ENCODE results near the gene PYCR2. TPM values are rescaled to one million over a fixed set of nuclear protein-coding genes. Genes with fewer than 3 reads are reported as not detected.

Gene PYCR2
- polyA plus RNA-seq, 1 donor from 2014 or later = 51.5 TPM

DNA sequence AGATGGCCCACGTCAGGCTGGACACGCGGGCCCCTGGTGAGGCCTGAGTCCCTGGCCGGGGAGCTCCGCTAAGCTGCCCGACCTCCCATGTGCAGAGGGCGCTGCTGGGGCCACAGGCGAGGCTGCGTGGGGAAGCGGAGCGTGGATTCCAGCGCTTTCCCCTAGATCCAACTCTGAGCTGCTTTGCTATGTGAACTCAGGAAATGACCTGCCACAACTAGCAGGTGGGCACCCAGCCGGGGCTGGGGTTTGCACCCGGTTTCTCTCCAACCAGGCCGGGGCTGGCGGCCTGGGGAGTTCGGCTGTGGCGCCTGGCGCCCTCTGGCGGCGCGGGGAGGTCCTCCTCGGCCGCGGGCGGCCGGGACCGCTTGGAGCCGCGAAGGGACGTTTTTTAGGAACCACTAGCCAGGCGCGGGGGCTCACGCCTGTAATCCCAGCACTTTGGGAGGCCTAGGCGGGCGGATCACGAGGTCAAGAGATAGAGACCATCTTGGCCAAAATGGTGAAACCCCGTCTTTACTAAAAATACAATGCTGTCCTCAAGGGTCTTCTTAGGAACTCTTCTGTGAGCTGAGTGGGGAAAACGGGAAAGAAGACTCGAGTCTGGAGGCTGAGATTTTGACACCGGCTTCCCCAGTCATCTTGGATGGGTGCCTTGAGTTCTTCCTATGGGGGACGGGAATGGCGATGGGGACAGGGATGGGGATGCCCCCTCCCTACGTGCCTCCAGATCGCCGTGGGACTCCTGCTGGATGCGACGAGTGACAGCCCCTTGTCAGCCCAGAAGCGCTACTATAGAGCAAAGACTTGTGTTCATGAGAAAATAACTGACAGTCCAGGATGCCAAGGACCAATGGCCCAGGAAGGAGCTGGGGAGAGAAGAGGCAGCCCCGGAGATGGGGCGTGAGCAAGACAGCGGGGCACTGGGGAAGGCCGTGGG, 12.6 kb downstream of the PYCR2 start:
- Histone ChIP-seq H3K27me3 (ENCODE audit: insufficient read depth, low read depth, low read length) (no peaks in the 10 kb centered on the region), H3K36me3 (ENCODE audit: insufficient read depth, low read length) (no peaks in the 10 kb centered on the region), H3K79me2 (replicated peaks; ENCODE audit: insufficient read depth, low read length) (no peaks in the 10 kb centered on the region), H3K4me3 (ENCODE audit: low read length) (no peak overlapping the region), H3F3A (ENCODE audit: insufficient read depth, low read length, poor library complexity, severe bottlenecking) (no peaks in the 10 kb centered on the region), H3K27ac (ENCODE audit: low read length) (no peak overlapping the region), H3K9me3 (ENCODE audit: low read length) (no peaks in the 10 kb centered on the region), H4K20me1 (ENCODE audit: insufficient read depth) (no peaks in the 10 kb centered on the region), H3K9me2 (ENCODE audit: insufficient read depth, low read length) (no peaks in the 10 kb centered on the region), H2AFZ (ENCODE audit: low read depth, low read length) (no peak overlapping the region), H3K4me2 (ENCODE audit: low read length) (no peak overlapping the region), H3K9ac (ENCODE audit: low read length) (no peak overlapping the region)
- TF ChIP-seq, protein P1, sequence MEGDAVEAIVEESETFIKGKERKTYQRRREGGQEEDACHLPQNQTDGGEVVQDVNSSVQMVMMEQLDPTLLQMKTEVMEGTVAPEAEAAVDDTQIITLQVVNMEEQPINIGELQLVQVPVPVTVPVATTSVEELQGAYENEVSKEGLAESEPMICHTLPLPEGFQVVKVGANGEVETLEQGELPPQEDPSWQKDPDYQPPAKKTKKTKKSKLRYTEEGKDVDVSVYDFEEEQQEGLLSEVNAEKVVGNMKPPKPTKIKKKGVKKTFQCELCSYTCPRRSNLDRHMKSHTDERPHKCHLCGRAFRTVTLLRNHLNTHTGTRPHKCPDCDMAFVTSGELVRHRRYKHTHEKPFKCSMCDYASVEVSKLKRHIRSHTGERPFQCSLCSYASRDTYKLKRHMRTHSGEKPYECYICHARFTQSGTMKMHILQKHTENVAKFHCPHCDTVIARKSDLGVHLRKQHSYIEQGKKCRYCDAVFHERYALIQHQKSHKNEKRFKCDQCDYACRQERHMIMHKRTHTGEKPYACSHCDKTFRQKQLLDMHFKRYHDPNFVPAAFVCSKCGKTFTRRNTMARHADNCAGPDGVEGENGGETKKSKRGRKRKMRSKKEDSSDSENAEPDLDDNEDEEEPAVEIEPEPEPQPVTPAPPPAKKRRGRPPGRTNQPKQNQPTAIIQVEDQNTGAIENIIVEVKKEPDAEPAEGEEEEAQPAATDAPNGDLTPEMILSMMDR (IDR thresholded peaks at IDR 0.05; ENCODE audit: poor library complexity, severe bottlenecking) = no peak
- TF ChIP-seq RAD21 (conservative IDR thresholded peaks at IDR 0.05) (no peak), POLR2AphosphoS5 (IDR thresholded peaks at IDR 0.05) (no peak), EZH2 (IDR thresholded peaks at IDR 0.05; ENCODE audit: borderline replicate concordance, insufficient read depth, low read length, poor library complexity, severe bottlenecking) (no peak), SMC3 (conservative IDR thresholded peaks at IDR 0.05; ENCODE audit: poor library complexity) (no peak), MXI1 (conservative IDR thresholded peaks at IDR 0.05; ENCODE audit: poor library complexity, severe bottlenecking) (no peak), TAF1 (IDR thresholded peaks at IDR 0.05; ENCODE audit: low read depth) (no peak), EP300 (conservative IDR thresholded peaks at IDR 0.05; ENCODE audit: poor library complexity, severe bottlenecking) (no peak)
- TF ChIP-seq, protein P2, sequence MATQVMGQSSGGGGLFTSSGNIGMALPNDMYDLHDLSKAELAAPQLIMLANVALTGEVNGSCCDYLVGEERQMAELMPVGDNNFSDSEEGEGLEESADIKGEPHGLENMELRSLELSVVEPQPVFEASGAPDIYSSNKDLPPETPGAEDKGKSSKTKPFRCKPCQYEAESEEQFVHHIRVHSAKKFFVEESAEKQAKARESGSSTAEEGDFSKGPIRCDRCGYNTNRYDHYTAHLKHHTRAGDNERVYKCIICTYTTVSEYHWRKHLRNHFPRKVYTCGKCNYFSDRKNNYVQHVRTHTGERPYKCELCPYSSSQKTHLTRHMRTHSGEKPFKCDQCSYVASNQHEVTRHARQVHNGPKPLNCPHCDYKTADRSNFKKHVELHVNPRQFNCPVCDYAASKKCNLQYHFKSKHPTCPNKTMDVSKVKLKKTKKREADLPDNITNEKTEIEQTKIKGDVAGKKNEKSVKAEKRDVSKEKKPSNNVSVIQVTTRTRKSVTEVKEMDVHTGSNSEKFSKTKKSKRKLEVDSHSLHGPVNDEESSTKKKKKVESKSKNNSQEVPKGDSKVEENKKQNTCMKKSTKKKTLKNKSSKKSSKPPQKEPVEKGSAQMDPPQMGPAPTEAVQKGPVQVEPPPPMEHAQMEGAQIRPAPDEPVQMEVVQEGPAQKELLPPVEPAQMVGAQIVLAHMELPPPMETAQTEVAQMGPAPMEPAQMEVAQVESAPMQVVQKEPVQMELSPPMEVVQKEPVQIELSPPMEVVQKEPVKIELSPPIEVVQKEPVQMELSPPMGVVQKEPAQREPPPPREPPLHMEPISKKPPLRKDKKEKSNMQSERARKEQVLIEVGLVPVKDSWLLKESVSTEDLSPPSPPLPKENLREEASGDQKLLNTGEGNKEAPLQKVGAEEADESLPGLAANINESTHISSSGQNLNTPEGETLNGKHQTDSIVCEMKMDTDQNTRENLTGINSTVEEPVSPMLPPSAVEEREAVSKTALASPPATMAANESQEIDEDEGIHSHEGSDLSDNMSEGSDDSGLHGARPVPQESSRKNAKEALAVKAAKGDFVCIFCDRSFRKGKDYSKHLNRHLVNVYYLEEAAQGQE (IDR thresholded peaks at IDR 0.05; ENCODE audit: borderline replicate concordance) = no peak

DNA sequence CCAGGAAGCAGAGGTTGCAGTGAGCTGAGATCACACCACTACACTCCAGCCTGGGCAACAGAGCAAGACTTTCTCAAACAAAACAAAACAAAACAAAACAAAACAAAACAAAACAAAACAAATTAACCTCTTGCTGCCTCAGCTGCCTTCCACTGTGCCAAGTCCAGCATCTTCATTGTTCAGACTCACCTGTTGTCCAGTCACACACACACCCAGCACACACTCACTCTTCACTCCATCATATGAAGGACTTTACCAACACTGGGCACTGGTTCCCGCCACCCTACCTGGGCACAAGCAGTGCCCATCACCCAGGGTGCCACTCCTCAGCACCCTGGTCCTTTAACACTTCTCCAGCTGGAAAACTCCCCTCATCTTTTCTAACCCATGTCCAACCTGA, 14.6 kb downstream of the PYCR2 start:
- no peak overlapping the region for H3K27ac ChIP-seq (ENCODE audit: low read length)
- no peaks in the 10 kb centered on the region for H3F3A ChIP-seq (ENCODE audit: insufficient read depth, low read length, poor library complexity, severe bottlenecking)
- H3K9ac ChIP-seq (ENCODE audit: low read length) = no peak overlapping the region
- H3K4me3 ChIP-seq (ENCODE audit: low read length) = no peak overlapping the region
- no peaks in the 10 kb centered on the region for H3K36me3 ChIP-seq (ENCODE audit: insufficient read depth, low read length)
- H3K27me3 ChIP-seq (ENCODE audit: insufficient read depth, low read depth, low read length) = no peaks in the 10 kb centered on the region
- TF ChIP-seq RAD21 (conservative IDR thresholded peaks at IDR 0.05) (no peak), EP300 (conservative IDR thresholded peaks at IDR 0.05; ENCODE audit: poor library complexity, severe bottlenecking) (no peak), TAF1 (IDR thresholded peaks at IDR 0.05; ENCODE audit: low read depth) (no peak), EZH2 (IDR thresholded peaks at IDR 0.05; ENCODE audit: borderline replicate concordance, insufficient read depth, low read length, poor library complexity, severe bottlenecking) (no peak), MXI1 (conservative IDR thresholded peaks at IDR 0.05; ENCODE audit: poor library complexity, severe bottlenecking) (no peak), SMC3 (conservative IDR thresholded peaks at IDR 0.05; ENCODE audit: poor library complexity) (no peak), POLR2AphosphoS5 (IDR thresholded peaks at IDR 0.05) (no peak)
- TF ChIP-seq, protein P2 (IDR thresholded peaks at IDR 0.05; ENCODE audit: borderline replicate concordance) = no peak
- TF ChIP-seq, protein P1 (IDR thresholded peaks at IDR 0.05; ENCODE audit: poor library complexity, severe bottlenecking) = no peak
- no peaks in the 10 kb centered on the region for H3K9me3 ChIP-seq (ENCODE audit: low read length)
- no peaks in the 10 kb centered on the region for H4K20me1 ChIP-seq (ENCODE audit: insufficient read depth)
- H3K79me2 ChIP-seq (replicated peaks; ENCODE audit: insufficient read depth, low read length) = no peaks in the 10 kb centered on the region
- H3K4me2 ChIP-seq (ENCODE audit: low read length) = no peak overlapping the region
- H3K9me2 ChIP-seq (ENCODE audit: insufficient read depth, low read length) = no peaks in the 10 kb centered on the region
- H2AFZ ChIP-seq (ENCODE audit: low read depth, low read length) = no peak overlapping the region

Data from neural cell (in vitro differentiated cells).